HK-2 (cell line): ENCODE results near the gene OGFR.
A peak's percentile ranks its signal among the peaks of the same experiment; 100 is the strongest.

Source experiments
- DNase-seq: peaks from one replicate; pipeline ENCODE4 v3.0.0-alpha.2; 2018; ENCODE audit not compliant: unreplicated experiment

The OGFR gene

DNA sequence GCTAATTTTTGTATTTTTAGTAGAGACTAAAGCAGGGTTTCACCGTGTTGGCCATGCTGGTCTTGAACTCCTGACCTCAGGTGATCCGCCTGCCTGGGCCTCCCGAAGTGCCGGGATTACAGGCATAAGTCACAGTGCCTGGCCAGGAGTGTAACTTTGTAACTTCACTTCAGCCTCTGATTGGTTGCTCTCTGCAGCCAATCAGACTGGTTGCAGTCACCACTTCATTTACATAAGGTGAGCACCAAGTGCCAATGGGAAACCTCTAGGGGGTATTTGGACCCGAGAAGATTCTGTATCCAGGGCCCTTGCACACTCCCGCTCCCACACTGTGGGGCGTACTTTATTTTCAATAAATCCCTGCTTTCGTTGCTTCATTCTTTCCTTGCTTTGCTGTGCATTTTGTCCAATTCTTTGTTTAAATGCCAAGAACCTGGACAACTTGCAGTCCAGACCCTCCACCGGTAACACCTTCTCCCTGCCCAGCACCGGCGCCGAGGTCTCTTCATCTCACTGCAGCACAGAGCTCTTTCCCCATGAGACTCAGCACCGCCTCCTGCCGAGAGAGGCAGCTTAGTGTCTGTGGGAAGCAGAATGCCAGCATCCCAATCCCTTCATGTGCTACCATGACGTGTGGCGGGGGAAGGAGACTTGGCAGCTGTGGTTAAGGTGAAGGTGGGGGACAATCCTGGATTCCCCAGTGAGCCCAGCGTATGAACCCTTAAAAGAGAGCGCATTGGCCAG, 22.3 kb upstream of the OGFR start:
- DNase-seq = no peak

DNA sequence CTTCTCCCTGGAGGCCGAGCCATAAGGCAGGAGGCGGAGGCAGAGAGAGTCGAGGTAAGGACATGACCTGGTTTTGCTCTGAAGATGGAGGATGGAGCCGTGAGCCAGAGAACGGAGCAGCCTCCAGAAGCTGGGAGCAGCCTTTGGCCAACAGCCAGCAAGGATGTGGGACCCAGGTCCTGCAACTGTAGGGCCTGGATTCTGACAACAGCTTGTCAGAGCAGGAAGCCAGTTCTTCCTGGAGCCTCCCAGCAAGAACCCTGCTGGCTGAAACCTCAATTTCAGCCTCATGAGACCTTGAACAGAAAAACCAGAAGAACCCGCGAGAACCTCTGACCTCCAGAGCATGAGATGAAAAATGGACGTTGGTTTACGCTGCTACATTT, 21.7 kb upstream of the OGFR start:
- no peak for DNase-seq

DNA sequence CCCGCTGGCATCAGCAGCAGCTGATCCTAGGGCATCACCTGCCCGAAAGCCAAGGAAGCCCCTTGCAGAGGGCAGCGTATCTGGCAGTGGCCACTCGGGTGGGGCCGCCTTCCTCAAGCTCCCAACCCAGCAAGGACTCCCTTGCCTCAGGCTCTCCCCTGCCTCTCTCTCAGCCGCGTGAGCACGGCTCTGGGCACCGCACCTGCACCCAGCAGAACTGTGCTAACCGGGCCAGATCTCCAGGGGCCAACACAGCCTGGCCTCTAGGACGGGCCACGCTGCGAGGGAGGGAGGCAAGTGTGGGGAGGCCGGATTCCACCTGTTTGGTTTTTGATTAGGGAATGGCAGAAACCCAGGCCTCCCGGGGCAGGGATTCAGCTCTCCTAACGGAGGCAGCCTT, 20.1 kb upstream of the OGFR start:
- DNase-seq = no peak

DNA sequence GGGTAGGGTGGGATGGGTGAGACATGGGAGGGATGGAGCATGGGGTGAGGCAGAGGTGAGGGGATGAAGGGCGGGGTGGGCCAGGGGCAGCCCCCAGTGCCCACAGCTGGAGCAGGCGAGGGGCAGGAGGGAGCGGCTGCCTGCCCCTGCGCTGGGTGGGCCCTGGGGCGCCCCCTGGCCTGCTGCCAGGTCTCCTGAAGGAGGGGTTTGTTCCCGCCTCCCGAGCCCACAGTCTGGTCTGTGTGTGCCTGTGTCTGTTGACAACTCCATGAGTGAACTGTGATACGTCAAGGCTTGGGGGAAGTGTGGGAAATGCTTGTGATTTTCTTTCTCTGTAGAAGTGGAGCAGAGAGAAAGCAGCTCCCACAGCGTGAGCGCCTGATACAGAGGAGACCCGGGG, 19.2 kb upstream of the OGFR start:
- DNase-seq = no peak

DNA sequence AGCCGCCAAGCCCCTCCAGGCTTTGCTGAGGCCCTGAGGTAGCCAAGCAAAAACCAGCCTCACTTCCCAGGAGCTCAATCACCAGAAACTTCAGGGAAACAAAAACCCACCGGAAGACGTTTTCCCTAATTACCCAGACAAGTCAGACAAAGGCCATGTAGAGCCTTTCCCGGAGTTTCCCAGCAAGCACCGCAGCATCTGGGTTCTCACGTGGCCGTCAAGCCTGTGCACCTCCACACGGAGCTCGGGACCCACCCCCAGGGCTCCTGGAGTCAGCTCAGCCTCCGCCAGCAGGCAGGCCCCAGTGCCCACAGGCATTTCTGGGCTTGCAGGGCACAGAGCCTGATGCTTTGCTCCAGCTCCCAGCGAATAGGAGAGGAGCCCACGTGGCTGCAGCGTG, 18.5 kb upstream of the OGFR start:
- no peak for DNase-seq

DNA sequence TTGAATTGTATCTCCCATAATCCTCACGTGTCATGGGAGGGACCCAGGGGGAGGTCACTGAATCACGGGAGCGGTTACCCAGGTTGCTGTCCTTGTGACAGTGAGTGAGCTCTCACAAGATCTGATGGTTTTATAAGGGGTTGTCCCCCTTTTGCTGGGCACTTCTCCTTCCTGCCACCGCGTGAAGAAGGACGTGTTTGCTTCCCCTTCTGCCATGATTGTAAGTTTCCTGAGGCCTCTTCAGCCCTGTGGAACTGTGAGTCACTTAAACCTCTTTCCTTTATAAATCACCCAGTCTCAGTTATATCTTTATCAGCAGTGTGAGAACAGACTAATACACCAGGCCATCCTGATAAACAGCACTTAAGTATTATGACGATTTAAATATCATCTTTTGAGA, 17.3 kb upstream of the OGFR start:
- no peak for DNase-seq

DNA sequence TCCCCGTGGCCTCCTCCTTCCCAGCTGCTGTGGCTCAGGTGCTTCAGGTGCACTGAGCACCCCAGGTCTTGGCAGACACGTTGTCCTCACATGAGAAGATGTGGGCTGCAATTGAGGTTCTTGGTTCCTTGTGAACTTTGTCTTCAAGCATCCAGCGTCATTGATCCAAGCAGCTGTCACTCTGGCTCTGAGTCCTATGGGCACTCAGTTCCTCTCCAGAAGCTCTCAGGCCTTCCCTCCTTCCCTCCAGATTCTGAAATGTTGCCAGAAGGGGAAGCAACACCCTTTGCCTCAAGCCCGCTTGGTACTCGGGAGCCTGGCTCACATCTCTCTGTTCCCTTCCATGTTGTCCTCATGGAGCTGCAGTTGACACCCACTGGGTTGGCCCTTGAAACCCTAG, 16.8 kb upstream of the OGFR start:
- no peak for DNase-seq

DNA sequence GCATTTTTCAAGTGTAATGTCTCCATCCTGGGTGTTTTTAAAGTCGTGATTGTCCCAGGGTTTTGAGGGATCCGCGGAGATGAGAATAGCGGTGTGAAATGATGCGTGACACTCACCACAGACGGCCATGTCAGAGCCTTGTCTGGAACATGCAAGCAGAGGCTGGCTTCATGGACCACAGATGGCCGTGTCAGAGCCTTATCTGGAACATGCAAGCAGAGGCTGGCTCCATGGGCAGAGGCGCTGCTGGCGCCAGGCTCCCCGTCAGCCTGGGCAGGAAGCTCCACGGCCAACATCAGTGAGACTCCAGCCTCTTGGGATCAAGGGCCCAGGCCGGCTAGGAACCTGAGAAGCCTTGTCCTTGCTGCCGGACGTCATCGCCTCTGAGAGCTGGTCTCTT, 16.0 kb upstream of the OGFR start:
- DNase-seq = no peak

DNA sequence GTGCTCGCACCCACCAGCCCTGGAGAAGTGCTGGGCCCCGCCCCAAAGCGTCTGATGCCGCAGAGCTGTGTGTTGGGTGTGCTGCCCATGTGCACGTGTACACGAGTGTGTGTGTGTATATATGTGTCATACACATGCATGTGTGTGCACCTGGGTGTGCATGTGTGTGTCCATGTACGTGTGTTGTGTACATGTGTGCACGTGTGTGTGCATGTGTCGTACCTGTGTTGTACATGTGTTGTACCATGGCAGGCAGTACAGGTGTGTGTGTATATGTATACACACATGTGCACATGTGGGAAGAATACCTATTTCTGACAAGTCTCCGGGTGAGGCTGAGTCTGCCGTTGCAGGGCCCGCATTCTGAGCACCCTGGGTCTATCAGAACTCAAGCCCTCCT, 14.6 kb upstream of the OGFR start:
- no peak for DNase-seq

DNA sequence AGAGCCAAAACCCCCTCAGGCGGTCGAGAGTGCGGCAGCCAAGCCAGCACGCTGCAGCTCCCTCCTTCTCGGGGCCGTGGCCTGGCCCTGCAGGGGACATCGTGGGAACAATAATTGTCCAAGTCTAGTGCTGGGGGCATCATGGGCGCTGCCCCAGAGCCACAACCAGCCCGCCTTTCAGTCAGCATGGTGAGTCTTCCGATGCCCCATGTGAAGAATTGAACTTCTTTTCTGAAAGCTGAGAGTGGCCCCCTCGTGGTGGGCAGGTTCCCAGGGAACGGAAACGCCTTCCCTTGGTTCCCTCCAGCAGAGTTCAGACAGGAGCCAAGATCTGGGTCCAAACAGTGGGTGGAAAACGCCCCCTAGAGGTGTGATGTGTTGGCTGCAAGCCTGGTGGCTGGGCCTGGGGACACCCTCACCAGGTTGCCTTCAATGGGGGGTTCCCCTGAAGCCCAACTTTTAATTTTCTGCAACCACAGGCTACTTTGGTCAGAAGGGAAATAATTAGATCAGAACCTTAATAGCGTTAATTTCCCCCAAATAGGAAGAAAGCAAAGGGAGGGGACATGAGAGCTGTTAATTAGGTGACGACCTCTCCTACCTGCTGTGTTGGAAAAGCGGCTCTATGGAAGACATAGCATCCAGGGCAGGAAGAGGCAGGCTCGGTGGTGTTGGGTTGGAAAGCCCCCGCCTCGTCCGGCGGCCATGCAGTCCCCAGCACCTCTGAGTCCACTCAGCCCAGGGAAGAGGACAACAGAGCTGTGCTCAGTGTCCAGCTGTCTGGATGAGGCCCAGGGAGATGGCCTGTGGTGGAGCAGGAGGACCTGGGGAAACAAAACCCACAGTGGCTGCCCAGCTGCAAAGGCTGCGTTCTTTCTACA, 13.1 kb upstream of the OGFR start:
- DNase-seq = peak; percentile 90

DNA sequence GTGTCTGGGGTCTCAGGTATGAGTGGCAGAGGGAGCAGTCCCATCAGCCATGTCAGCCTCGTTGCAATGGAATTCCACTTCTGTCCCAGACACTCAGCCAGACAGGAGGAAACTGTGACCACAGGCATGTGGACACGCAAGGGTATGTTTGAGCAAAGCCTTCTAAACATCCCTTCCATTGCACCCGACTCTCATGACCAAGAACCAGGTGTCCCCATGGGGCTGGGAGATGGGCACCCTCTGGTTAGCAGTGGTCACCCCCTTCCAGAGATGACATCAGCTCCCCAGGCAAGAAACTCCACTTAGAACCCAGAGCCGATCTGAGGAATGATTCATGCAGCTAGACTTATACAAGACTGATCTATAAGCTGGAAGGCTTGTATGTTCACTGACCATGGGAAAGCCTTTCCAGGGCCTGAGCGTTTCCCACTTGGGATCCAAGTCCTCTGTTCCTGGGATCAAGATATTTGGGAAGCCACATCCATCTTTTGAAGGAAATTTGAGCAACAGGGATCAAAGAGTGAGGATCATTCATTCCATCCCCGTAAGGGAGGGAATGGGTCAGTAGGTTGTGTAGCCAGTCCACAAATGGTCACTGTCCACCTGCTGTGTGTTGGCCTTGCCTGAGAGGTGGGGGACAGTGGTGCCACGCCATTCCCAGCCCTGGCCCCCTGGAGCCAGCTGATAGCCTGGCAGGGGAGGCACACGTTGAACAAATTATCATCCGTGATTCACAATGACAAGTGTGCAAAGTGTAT, 12.3 kb upstream of the OGFR start:
- DNase-seq = peak; percentile 80

DNA sequence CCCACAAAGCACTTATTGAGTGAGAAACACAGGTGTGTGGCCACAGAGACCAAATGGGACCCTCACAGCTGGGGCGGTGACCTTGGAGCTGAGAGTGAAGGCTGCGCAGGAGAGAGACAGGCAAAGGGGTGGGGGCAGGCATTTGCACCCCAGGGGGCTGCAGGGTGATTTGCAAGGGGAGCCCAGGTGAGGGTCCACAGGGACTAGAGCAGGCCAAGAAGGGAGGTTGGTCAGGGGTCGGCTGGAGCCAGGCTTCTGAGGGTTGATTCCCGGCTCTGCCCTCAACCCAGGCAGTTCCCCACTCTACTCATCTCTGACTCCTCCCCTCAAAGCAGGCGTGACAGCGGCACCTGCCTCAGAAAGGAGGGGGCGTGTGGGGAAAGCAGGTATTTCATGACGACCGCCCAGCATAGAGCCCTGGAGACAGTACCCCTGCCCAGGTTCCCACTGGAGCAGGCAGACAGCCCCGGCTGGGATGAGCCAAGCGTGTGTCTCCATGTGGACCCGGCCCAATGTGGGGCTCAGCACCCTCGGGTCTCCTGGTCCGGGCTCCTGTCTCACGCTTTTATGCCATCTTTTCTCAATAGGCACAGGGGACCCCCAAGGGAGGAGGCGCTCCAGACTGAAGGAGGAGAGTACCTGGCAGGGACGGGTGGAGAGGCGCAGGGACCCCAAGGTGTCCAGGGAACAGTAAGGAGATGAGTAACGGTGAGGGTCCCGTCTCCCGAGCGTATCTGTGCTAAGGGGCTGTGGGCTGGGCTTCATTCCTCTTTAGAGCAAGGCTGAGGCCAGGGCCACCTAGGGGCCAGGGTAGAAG, 11.5 kb upstream of the OGFR start:
- DNase-seq = no peak

DNA sequence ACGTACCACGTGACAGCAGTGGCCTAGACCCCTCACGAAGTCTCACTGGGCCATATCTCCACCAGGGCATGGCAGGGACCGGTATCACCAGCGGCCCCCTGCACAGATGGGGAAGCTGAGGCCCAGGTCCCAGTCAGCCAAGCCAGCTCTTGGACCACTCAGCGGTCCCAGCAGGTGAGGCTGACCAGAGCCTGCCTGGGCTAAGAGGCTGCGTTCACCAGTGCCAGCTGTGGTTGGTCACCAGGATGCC, 11.0 kb upstream of the OGFR start:
- no peak for DNase-seq

DNA sequence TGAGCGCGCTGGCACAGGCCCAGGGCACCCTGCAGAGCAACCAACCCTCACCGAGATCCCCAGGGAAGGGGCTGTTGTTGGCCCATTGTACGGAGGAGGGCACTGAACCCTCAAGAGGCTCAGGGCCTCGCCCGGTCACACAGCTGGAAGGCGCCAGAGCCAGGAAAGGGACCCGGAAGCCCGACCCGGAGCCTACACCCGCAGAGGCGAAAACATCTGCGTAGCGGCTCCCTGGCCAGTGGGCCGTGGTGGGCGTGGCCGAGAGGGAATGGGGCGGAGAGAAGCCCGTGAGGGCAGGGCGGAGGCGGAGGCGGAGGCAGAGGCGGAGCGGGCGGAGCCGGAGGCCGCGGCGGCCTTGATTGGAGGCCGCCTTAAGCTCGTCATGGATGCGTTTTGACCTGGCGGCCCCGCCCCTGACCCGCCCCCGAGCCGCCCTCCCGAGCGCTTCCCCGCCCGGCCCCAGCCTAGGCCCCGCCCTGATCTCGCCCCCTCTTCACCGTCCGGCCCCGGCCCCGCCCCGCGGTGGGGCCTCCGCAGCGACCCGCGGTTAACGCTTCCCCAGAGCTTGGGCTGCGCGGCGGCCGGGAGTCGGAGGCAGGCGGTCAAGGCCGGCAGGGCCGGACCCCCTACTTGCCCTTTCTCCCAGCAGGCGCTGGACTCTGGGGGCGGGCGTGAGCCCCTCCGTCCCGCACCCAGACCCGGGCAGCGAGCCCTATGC, 10.5 kb upstream of the OGFR start:
- DNase-seq = peak; percentile 99

DNA sequence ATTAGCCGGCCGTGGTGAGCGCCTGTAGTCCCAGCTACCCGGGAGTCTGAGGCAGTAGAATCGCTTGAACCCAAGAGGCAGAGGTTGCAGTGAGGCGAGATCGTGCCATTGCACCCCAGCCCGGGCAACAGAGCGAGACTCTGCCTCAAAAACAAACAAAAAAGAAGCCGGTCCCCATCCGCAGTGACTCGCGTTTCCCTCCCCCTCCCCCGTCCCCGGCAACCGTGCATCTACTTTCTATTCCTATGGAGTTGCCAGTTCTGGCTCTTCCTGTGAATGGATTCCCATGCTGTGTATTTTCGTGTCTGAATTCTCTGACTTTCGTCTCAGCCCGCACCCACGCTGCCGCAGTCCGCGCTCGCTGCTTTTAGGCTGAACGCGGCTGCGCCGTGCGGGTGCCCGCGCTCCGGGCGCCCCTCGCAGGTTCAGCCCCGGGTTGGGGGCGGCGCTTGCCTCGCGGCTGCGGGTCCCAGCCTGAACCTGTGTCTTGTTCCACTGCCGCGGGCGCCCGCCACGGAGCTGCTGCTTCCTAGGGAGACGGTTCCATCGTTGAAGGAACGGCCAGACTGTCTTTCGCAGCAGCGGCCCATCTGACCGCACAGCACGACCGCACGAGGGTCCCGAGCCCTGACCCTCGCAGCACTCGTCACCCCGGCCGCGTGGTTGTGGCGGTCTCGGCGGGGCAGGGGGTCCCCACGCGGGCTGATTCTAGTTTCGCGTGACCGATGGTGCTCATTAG, 9.4 kb upstream of the OGFR start:
- peak; percentile 80 for DNase-seq

DNA sequence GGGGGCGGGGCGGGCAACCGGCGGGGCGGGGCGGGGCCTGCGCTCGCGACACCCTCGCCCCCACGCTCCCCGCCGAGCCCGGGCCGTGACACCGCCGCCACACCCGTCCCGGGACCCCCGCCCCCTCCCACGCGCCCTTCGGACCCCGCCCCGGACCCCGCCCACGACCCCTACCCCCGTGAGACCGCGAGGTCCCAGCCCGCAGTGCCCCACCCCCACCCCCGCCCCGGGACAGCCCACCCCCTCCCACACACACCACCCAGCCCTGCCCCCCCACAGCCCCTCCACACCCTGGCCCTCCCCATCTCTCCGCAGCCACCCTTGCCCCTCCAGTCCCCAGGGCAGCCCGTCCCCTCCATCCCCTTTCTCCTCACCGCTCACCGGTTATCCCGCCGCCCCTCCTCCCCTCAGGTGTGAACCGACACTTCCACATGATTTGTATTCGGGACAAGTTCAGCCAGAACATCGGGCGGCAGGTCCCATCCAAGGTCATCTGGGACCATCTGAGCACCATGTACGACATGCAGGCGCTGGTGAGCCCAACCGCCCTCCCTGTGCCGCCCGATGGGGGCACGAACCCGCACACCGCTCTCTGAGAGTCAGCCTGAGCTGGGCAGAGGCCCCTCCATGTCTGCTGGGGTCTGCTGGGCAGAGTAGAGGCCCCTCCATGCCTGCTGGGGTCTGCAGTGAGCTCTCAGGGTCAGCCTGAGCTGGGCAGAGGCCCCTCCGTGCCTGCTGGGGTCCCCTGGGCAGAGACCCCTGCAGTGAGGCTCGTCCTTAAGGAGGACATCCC, 7.7 kb upstream of the OGFR start:
- no peak for DNase-seq

DNA sequence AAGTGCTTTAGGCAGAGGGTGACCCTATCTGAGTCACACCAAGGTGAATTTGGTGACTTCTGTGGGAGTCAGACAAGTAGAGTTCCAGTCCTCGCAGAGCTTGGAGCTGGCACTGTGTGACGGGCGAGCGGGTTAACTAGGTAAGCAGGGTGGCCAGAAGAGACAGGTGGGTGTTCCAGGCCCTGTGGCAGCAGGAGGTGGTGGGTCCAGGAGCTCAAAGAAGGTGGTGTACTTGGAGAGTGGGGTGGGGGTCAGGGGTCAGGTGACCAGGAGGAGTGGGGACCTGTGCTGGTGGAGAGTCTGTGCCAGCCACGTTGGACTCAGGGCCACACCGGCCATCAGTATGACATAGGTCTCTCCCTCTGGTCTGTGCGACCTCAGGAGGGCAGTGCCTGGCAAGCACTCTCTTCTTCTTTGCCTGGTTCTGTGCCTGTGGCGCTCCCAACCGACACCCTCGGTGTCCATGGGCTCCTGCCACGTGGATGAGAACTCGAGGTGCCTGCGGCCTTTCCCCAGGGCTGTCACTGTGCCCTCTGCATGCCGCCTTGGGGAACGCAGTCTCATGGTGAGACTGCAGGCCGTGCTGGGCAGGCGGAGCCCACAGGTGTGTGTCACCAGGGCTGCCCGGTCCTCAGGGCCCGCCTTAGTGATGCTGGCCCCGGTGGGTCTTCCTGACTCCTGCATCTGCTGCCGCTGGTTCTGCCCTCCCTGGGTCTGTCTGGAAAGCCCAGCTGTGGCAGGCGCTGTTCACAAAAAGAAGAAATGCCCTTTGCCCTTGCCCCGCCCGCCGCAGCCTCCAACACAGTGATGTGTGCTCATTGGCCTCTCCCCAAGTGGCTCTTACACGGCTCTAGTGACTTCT, 6.7 kb upstream of the OGFR start:
- no peak for DNase-seq

DNA sequence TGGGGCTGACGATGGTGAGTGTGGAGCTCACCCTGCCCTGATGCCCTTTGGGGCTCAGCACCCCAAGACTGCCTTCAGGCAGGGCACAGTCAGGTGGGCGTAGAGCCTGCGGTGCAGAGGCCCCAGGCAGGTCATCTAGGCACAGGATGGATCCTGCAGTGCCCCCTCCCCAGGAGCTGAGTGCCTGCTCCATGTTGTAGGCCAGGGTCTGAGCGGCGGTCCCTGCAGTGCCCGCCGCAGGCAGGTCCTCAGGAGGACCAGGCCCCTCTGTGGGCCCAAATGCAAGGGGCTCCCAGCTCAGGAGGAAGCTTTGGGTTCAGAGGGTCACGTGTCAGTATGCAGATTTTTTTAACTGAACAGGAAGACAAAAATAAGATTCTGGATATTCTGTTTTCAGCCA, 5.6 kb upstream of the OGFR start:
- DNase-seq = no peak

DNA sequence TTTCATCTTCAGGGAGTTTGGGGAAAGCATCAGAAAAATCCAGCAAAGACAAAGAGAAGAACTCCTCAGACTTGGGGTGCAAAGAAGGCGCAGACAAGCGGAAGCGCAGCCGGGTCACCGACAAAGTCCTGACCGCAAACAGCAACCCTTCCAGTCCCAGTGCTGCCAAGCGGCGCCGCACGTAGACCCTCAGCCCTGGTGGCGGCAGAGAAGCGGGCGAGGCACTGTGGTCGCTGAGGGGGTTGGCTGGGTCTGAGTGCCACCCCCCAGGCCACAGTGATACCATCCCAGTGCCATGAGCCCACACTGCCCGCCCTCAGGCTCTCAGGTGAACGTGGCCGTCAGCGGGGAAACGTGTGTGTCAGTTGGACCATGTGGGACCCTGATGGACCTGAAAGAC, 5.2 kb upstream of the OGFR start:
- DNase-seq = no peak
